ENCODE results near the gene SLC6A2.

GRCh38 chr16:55728797-55729196 lies 73.0 kb downstream of the SLC6A2 start:
- no peak for TF ChIP-seq CTCF (IDR thresholded peaks at IDR 0.05; ENCODE audit: insufficient read depth, low read length)
- TF ChIP-seq REST (IDR thresholded peaks at IDR 0.05; ENCODE audit: insufficient replicate concordance, low read depth) = no peak
- TF ChIP-seq GABPA (IDR thresholded peaks at IDR 0.05; ENCODE audit: low read depth) = no peak
- no peak for TF ChIP-seq SPI1 (IDR thresholded peaks at IDR 0.05; ENCODE audit: borderline replicate concordance, low read depth)
- TF ChIP-seq POLR2AphosphoS5 (IDR thresholded peaks at IDR 0.05; ENCODE audit: low read depth) = no peak
